Measurements from ENCODE around the gene ANAPC1.
"Not testable (repeated sequence)": the region's sequence is repeated elsewhere in the genome, so short reads cannot be mapped to it uniquely, and the experiment has no call there.

ANAPC1 gene

GRCh38 chr2:111883661-111884591 lies at the start of gene ANAPC1:
Gene ANAPC1 (minus strand): TSS chr2:111884193. CDS start chr2:111880825, 3,368 bp downstream.
- DNase-seq, result peak; percentile 82

GRCh38 chr2:111932841-111933291 lies 48.9 kb upstream of the ANAPC1 start:
- DNase-seq, result no peak

GRCh38 chr2:111930875-111931274 lies 46.9 kb upstream of the ANAPC1 start:
- no peak for DNase-seq

- no peak for DNase-seq
Observed at GRCh38 chr2:111930409-111930808, 46.4 kb upstream of the ANAPC1 start.

GRCh38 chr2:111927723-111928122 lies 43.7 kb upstream of the ANAPC1 start:
- no peak for DNase-seq

GRCh38 chr2:111924617-111925107 lies 40.7 kb upstream of the ANAPC1 start:
- DNase-seq, result no peak

- no peak for DNase-seq
Observed at GRCh38 chr2:111923276-111923804, 39.3 kb upstream of the ANAPC1 start.

DNA sequence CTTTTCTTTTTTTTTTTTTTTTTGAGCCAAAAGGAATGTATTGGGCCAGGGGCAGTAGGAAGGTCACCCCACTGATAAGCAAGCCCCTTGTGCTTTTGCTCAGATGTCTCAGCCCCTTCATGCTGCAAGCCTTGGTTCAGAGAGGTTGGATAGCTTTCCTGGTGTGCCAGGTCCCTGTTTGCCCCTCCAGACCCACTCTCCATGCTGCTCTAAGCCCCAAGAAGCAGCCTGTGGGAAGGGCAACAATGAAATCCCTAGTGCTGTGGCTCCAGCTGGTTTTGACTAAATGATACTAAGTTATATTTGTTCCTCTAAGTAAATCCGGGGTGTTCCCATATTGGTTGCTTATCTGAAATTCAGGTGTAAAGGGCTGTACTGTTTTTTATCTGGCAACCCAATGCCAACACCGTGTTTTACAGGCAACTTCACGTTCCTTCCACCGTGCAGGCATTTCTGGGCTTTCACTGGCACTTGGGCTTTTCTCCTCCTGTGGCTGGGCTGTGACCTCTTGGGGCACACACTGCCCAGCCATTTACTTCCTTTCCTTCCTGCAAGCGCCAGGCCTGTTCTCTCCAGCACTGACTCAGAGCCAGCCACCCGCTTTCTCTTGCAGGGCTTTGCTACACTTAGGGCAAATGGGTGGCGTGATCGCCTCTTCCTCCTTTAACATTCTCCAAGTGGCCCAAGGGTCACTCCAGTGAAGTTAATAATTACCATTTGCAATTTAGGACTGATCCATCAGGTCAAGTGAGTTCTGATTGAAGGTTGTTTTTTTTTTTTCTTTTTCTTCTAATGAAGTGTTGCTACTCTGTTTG lies 36.0 kb upstream of the ANAPC1 start:
- no peak for DNase-seq

DNA sequence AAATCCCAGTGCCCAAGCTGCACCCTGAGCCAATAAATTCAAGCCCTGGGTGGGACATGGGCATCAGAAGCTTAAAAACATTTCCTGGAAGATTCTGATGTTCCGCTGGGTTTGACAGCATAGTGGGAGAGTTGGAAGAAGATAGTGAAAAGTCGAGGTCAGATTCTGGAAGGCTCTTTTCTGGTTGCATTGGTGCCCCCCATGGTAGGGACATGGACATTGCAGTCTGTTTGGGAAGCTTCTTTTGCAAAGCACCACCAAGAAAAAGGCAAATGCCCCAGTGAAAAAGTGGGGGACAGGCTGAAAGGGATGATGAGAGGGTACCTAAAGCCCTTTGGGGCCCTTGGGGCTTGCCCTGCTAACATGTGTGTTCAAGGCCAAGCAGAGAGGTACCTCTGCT lies 35.4 kb upstream of the ANAPC1 start:
- DNase-seq, result no peak

DNA sequence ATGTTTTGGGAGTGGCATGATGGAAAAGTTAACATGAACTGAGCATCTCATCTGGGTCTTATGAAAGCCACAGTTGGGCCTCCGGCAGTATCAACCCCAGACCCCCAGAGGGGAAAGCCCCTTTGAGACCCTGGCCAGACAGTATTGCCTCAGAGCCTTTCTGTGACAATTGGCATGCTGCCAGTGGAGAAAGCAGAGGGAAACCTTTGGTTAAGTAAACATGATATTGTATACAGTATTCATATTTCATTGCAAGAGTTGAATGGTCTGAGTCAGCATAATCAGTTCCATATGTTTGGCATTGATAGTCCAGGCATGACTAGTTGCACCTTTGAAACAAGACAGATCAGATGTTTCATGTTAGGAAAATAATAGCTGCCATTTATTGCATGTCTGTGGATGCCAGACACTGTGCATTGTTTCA lies 34.4 kb upstream of the ANAPC1 start:
- peak; percentile 9 for DNase-seq

- DNase-seq, result no peak
Observed at GRCh38 chr2:111917106-111917505, 33.1 kb upstream of the ANAPC1 start.

- no peak for DNase-seq
Observed at GRCh38 chr2:111912547-111912946, 28.6 kb upstream of the ANAPC1 start.

GRCh38 chr2:111911295-111911977 lies 27.4 kb upstream of the ANAPC1 start:
- not testable (repeated sequence) for DNase-seq

GRCh38 chr2:111910609-111911277 lies 26.8 kb upstream of the ANAPC1 start:
- DNase-seq, result no peak

- DNase-seq, result not testable (repeated sequence)
Observed at GRCh38 chr2:111909997-111910396, 26.0 kb upstream of the ANAPC1 start.

DNA sequence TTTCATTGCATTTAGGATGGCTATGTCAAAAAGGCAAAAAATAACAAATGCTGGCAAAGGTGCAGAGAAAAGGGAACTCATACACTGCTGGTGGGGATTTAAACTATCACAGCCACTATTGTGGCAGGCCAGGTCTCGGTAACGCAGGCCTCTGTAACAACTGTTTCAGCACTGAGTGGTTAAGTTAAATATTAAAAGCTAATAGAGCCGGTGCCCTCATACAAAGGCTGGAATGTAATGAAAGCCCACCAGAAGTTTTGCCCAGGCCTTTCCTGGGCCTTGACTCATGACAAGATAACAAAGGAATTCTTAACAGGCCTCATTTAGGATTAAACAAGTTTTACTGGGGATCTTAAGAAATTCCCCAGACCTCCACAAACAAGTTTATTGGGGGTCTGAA lies 25.1 kb upstream of the ANAPC1 start:
- DNase-seq, result no peak

DNA sequence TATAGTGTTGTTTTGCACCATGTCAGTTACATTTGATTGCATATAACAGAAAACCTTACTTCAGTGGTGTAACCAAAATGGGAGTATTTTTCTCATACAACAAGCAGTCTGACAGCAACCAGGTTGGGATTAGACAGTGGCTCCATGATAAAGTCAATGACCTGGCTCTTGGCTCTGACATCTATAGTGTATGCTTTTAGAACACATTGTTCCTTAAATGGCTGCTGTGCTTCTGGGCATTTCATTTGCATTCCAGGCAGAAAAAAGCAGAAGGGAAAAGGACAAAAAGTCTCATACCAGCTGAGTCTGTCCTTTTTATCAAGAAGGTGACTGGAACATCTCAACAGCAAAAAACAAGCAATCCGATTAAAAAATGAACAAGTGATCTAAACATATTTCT lies 24.6 kb upstream of the ANAPC1 start:
- DNase-seq, result no peak

- no peak for DNase-seq
Observed at GRCh38 chr2:111905990-111906735, 22.2 kb upstream of the ANAPC1 start.

- not testable (repeated sequence) for DNase-seq
Observed at GRCh38 chr2:111905475-111905869, 21.5 kb upstream of the ANAPC1 start.

DNA sequence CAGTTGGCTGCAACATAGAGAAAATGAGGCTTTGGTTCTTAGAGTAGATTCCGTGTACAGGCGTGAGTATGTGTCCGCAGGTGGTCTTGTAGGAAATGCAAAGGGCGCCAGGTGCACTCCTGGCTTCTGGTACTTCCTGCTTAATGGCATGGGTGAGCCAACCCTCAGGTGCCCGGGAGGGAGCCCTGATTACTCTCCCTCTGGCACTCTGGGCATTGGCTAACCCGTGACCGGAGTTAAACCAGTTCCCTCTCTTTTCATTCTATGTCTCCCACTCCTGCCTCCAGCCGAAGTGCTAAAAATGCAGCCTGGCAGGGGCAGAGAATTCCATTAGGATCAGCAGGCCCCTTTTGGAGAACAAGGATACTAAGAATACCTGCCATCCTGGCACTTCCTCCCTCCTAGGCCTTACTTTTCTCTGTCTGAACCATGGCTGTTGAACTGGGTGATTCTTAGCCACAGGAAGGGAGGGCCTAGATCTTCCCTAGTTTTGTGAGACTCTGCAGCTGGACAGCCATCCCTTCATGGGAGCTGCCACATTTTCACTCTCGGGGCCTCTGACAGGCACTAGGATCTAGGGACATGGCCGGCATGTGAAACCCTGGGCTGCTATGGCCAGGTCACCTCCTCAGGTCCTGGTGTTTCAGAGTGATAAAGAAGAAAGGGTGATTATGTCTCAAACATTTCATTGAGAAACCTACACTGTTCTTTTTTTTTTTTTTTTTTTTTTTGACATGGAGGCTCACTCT lies 20.9 kb upstream of the ANAPC1 start:
- no peak for DNase-seq

All from NCI-H526 treated with DMSO at 0.1 percent for 48 hours (cell line).